BE2C (cell line): ENCODE data around the gene PITPNM1. TPM values are rescaled to one million over a fixed set of nuclear protein-coding genes. Genes with fewer than 3 reads are reported as not detected.
"Not testable (repeated sequence)": the region's sequence is repeated elsewhere in the genome, so short reads cannot be mapped to it uniquely, and the experiment has no call there.

ENCODE experiments used
- DNase-seq: peaks from one replicate; pipeline ENCODE4 v3.0.0-alpha.2; 2020
- H3K27me3 ChIP-seq: fragments of 250-450 bp; sonication (Bioruptor Pico); 2 replicates; pipeline ENCODE4 v1.5.1; 2020; ENCODE audit warnings: mild to moderate bottlenecking
- H3K36me3 ChIP-seq: fragments of 250-450 bp; sonication (Bioruptor Pico); 2 replicates; pipeline ENCODE4 v1.5.1; 2020; ENCODE audit warnings: mild to moderate bottlenecking
- H3K4me1 ChIP-seq: fragments of 250-450 bp; sonication (Bioruptor Pico); 2 replicates; pipeline ENCODE4 v1.5.1; 2020
- H3K4me3 ChIP-seq: 2 replicates; pipeline ENCODE4 v1.5.1; 2011; ENCODE audit warnings: low read depth, low read length
- H3K9me3 ChIP-seq: fragments of 250-450 bp; sonication (Bioruptor Pico); 2 replicates; pipeline ENCODE4 v1.5.1; 2020
- polyA plus RNA-seq: library from polyadenylated mRNA; unstranded; fragments of >200 nt; gene quantifications from one replicate; pipeline ENCODE4 v1.2.1, GENCODE V29; 2012; ENCODE audit warnings: low read depth, missing spikeins; ENCODE audit not compliant: insufficient read length, insufficient read depth
- TF ChIP-seq, protein P1 (sequence below): IDR thresholded peaks from 2 replicates; pipeline ENCODE4 v1.5.1; 2012; ENCODE audit warnings: mild to moderate bottlenecking, low read depth, low read length

The PITPNM1 gene
- 39.4 TPM for polyA plus RNA-seq

DNA sequence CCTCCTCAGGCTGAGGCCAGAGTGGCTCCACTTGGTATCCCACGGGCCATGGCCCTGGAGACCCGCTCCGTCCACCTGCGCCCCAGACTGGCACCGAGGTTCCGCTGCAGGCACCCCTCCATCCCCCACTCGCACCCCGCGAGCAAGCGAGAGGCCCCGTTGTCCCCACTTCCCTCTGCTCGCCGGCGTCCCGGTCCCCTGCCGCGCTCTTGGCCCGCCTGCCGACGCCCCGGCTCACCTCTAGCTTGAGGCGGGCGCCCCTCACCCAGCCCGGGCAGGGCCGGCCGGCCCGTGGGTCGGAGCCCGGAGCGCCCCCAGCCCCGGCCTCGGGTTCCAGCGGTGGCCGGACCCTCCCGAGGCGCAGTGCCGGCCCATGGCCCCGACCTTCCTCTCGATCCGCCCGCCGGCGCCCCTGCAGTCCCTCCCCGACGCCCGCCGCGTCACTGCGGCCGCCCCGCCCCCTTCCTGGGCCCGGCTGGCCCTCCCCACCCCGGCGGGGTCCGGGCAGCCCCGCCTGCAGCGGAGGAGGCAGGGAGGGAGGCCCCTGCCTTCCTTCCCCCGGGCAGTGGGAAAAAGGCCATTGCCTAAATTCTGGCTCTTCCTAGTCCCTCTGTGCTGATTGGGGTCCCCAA lies at the start of gene PITPNM1:
Gene PITPNM1, minus strand, starts transcription at position 414 of the 632 bp plus-strand sequence. CDS start 1,183 bp downstream, outside the sequence.
- TF ChIP-seq, protein P1, sequence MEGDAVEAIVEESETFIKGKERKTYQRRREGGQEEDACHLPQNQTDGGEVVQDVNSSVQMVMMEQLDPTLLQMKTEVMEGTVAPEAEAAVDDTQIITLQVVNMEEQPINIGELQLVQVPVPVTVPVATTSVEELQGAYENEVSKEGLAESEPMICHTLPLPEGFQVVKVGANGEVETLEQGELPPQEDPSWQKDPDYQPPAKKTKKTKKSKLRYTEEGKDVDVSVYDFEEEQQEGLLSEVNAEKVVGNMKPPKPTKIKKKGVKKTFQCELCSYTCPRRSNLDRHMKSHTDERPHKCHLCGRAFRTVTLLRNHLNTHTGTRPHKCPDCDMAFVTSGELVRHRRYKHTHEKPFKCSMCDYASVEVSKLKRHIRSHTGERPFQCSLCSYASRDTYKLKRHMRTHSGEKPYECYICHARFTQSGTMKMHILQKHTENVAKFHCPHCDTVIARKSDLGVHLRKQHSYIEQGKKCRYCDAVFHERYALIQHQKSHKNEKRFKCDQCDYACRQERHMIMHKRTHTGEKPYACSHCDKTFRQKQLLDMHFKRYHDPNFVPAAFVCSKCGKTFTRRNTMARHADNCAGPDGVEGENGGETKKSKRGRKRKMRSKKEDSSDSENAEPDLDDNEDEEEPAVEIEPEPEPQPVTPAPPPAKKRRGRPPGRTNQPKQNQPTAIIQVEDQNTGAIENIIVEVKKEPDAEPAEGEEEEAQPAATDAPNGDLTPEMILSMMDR, result no peak
- Histone ChIP-seq H3K4me1 (peaks cover 6% of the 10 kb centered on the region; the same call in 1 of the 2 replicates), H3K36me3 (no peaks in the 10 kb centered on the region), H3K9me3 (no peaks in the 10 kb centered on the region), H3K4me3 (peak within 1 kb of the TSS; percentile 73), H3K27me3 (no peaks in the 10 kb centered on the region)
- peak; percentile 62 for DNase-seq

DNA sequence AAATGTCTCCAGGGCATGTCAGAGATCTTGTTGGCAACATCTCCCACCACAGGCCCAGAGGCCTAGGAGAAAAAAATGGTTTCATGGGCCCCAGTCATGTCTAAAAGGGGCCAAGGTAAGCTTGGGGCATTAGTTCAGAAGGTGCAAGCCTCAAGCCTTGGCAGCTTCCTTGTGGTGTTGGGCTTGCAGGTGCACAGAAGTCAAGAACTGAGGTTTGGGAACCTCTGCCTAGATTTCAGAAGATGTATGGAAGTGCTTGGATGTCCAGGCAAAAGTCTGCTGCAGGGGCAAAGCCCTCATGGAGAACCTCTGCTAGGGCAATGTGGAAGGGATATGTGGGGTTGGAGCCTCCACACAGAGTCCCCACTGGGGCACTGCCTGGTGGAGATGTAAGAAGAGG lies 46.5 kb upstream of the PITPNM1 start:
- H3K4me1 ChIP-seq, H3K36me3 ChIP-seq, H3K27me3 ChIP-seq, H3K4me3 ChIP-seq, DNase-seq, H3K9me3 ChIP-seq: not testable (repeated sequence)

DNA sequence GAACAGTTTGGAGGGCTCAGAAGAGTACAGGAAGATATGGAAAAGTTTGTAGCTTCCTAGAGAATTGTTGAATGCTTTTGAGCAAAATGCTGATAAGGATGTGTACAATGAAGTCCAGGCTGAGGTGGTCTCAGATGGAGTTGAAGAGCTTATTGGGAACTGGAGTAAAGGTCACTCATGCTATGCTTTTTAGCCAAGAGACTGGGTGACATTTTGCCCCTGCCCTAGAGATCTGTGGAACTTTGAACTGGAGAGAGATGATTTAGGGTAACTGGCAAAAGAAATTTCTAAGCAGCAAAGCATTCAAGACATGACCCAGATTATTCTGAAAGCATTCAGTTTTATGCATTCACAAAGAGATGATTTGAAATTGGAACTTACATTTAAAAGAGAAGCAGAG lies 46.0 kb upstream of the PITPNM1 start:
- H3K9me3 ChIP-seq, result no peaks in the 10 kb centered on the region
- H3K36me3 ChIP-seq, result no peaks in the 10 kb centered on the region
- TF ChIP-seq, protein P1, result no peak
- no peak overlapping the region for H3K4me3 ChIP-seq
- H3K27me3 ChIP-seq, result no peaks in the 10 kb centered on the region
- DNase-seq, result no peak
- H3K4me1 ChIP-seq, result no peaks in the 10 kb centered on the region

DNA sequence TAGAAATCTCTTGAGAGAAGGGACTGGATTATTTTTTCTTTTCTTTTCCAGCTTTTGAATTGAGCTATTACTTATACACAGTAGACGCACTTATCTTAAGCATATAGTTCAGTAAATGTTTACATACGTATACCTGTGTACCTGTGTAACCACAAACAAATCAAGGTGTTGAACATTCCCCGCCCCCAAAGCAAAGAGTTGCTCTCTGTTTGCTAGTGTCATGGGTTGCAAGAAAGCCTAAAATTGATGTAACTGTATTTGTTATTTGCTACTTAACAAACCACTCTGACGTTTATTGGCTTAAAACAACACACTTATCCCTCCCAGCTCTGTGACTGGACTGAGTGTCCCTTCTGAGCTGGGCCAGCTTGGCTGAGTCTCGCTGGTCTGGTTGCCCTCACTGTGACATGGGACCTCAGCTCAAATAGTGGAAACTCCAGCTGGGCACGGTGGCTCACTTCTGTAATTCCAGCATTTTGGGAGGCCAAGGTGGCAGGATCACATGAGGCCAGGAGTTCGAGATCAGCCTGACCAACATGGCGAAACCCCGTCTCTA lies 43.5 kb upstream of the PITPNM1 start:
- H3K9me3 ChIP-seq, result no peaks in the 10 kb centered on the region
- H3K36me3 ChIP-seq, result no peaks in the 10 kb centered on the region
- TF ChIP-seq, protein P1, result no peak
- no peaks in the 10 kb centered on the region for H3K4me1 ChIP-seq
- H3K4me3 ChIP-seq, result no peak overlapping the region
- no peak for DNase-seq
- H3K27me3 ChIP-seq, result no peaks in the 10 kb centered on the region

DNA sequence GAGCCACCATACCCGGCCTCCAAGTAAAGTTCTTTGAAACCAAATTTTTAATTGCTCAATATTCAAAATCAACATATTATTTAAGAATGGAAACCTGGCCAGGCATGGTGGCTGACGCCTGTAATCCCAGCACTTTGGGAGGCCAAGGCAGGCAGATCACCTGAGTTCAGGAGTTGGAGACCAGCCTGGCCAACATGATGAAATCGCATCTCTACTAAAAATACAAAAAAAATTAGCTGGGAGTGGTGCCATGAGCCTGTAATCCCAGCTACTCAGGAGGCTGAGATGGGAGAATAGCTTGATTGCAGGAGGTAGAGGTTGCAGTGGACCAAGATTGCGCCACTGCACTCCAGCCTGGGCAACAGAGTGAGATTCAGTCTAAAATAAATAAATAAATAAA lies 42.9 kb upstream of the PITPNM1 start:
- H3K4me3 ChIP-seq, H3K9me3 ChIP-seq, H3K36me3 ChIP-seq, H3K27me3 ChIP-seq, H3K4me1 ChIP-seq, DNase-seq: not testable (repeated sequence)

DNA sequence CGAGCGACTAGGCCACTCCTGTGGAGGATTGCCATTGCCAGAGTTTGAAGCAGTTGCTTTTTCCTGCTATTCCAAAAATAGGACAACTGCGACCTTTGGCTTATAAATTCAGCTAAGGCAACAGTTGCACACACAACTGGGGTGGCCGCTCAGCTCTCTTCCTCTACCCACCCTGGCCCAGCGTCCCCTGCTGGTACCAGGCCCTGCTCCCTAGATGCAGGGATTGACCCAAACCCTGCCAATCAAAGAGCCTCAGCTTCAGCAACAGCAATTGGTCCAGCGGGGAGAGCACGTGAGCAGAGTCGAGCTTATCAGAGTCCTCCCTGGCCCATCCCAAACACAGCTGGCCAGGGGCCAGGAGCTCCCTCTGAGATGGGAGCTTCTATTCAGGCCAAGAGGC lies 40.1 kb upstream of the PITPNM1 start:
- Histone ChIP-seq H3K27me3 (no peaks in the 10 kb centered on the region), H3K4me1 (no peaks in the 10 kb centered on the region), H3K4me3 (no peak overlapping the region), H3K36me3 (no peaks in the 10 kb centered on the region), H3K9me3 (no peaks in the 10 kb centered on the region)
- TF ChIP-seq, protein P1, result peak; percentile 29
- DNase-seq, result peak; percentile 67

DNA sequence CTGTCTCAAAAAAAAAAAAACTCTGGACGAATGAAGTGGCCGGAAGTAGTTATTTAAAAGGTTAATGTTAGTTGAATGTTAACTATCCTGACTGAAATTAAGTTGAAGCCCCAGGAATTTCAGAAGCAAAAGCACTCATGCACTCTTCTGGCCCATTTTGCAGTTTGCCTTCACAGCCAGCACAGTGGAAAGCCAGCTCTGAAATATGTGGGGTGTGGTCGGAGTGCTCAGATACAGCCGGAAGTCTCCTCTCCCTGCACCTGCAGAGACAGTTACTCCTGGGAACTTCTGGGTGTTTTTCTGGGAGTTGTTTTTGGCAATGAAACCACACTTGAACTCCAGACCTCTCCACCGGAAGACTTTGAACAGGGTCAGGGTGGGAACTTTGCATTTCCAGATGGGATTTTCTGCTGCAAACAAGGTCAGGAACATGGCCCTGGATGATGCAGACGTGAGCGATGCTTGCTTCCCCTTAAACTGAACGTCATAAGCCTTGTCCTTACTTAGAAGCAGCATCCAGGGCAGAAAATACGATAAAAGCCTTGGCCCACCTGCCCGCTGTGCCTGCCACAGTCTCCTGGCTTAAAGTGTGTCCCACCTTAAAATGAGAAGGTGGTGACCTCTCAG lies 39.6 kb upstream of the PITPNM1 start:
- no peak for DNase-seq
- H3K4me3 ChIP-seq, result no peak overlapping the region

More for the DNA sequence above, 39.6 kb upstream of the PITPNM1 start:
- TF ChIP-seq, protein P1, result no peak
- no peaks in the 10 kb centered on the region for H3K4me1 ChIP-seq
- H3K27me3 ChIP-seq, result no peaks in the 10 kb centered on the region
- H3K36me3 ChIP-seq, result no peaks in the 10 kb centered on the region
- H3K9me3 ChIP-seq, result no peaks in the 10 kb centered on the region
